Hepatic stellate cell (primary cell): ENCODE results near the gene KLF12.

ENCODE experiments used
- DNase-seq: peaks from one replicate; pipeline ENCODE4 v3.0.0; 2011; ENCODE audit warnings: low spot score

KLF12 gene

GRCh38 chr13:74134221-74134776, at the start of gene KLF12:
TSS of gene KLF12 (minus strand) at chr13:74134404.
- DNase-seq: peak; percentile 88

GRCh38 chr13:74182491-74182890, 48.3 kb upstream of the KLF12 start:
- no peak for DNase-seq

- no peak for DNase-seq
Measured at GRCh38 chr13:74174810-74175209, 40.6 kb upstream of the KLF12 start.

GRCh38 chr13:74173822-74174221, 39.6 kb upstream of the KLF12 start:
- DNase-seq: no peak

GRCh38 chr13:74171641-74172040, 37.4 kb upstream of the KLF12 start:
- DNase-seq: no peak

- DNase-seq: no peak
Measured at GRCh38 chr13:74169676-74170075, 35.5 kb upstream of the KLF12 start.

- DNase-seq: no peak
Measured at GRCh38 chr13:74168263-74168675, 34.1 kb upstream of the KLF12 start.

GRCh38 chr13:74166261-74167004, 32.2 kb upstream of the KLF12 start:
- DNase-seq: no peak

GRCh38 chr13:74162782-74163181, 28.6 kb upstream of the KLF12 start:
- no peak for DNase-seq

GRCh38 chr13:74162135-74162534, 27.9 kb upstream of the KLF12 start:
- no peak for DNase-seq

- DNase-seq: no peak
Measured at GRCh38 chr13:74158571-74159352, 24.6 kb upstream of the KLF12 start.

GRCh38 chr13:74158028-74158427, 23.8 kb upstream of the KLF12 start:
- no peak for DNase-seq

- no peak for DNase-seq
Measured at GRCh38 chr13:74154981-74155380, 20.8 kb upstream of the KLF12 start.

- no peak for DNase-seq
Measured at GRCh38 chr13:74153316-74153715, 19.1 kb upstream of the KLF12 start.

GRCh38 chr13:74151859-74152258, 17.7 kb upstream of the KLF12 start:
- no peak for DNase-seq

GRCh38 chr13:74148352-74148751, 14.1 kb upstream of the KLF12 start:
- DNase-seq: no peak

- DNase-seq: no peak
Measured at GRCh38 chr13:74145249-74145975, 11.2 kb upstream of the KLF12 start.

GRCh38 chr13:74144269-74144668, 10.1 kb upstream of the KLF12 start:
- DNase-seq: no peak

GRCh38 chr13:74142257-74142656, 8.1 kb upstream of the KLF12 start:
- no peak for DNase-seq

- no peak for DNase-seq
Measured at GRCh38 chr13:74138241-74138640, 4.0 kb upstream of the KLF12 start.

- peak; percentile 37 for DNase-seq
Measured at GRCh38 chr13:74136084-74136658, 2.0 kb upstream of the KLF12 start.
